ENCODE data around the gene ABHD12B. TPM values are rescaled to one million over a fixed set of nuclear protein-coding genes. Genes with fewer than 3 reads are reported as not detected.

ABHD12B gene
- total and polyA plus RNA-seq, 2 experiments from 2014 or later, result 9.0 to 52.8 TPM

- TF ChIP-seq ZNF462 (CRISPR knock-in tag; IDR thresholded peaks at IDR 0.05), result no peak
- TF ChIP-seq ZNF331 (CRISPR knock-in tag; IDR thresholded peaks at IDR 0.05; ENCODE audit: low read depth), result no peak
- TF ChIP-seq, protein P1, sequence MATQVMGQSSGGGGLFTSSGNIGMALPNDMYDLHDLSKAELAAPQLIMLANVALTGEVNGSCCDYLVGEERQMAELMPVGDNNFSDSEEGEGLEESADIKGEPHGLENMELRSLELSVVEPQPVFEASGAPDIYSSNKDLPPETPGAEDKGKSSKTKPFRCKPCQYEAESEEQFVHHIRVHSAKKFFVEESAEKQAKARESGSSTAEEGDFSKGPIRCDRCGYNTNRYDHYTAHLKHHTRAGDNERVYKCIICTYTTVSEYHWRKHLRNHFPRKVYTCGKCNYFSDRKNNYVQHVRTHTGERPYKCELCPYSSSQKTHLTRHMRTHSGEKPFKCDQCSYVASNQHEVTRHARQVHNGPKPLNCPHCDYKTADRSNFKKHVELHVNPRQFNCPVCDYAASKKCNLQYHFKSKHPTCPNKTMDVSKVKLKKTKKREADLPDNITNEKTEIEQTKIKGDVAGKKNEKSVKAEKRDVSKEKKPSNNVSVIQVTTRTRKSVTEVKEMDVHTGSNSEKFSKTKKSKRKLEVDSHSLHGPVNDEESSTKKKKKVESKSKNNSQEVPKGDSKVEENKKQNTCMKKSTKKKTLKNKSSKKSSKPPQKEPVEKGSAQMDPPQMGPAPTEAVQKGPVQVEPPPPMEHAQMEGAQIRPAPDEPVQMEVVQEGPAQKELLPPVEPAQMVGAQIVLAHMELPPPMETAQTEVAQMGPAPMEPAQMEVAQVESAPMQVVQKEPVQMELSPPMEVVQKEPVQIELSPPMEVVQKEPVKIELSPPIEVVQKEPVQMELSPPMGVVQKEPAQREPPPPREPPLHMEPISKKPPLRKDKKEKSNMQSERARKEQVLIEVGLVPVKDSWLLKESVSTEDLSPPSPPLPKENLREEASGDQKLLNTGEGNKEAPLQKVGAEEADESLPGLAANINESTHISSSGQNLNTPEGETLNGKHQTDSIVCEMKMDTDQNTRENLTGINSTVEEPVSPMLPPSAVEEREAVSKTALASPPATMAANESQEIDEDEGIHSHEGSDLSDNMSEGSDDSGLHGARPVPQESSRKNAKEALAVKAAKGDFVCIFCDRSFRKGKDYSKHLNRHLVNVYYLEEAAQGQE (IDR thresholded peaks at IDR 0.05; ENCODE audit: unreplicated experiment), result no peak
- TF ChIP-seq EZH2 (IDR thresholded peaks at IDR 0.05; ENCODE audit: low read depth, unreplicated experiment), result no peak
- no peak for TF ChIP-seq NANOG (IDR thresholded peaks at IDR 0.05; ENCODE audit: borderline replicate concordance)
- TF ChIP-seq ETS1 (IDR thresholded peaks at IDR 0.05), result no peak
- TF ChIP-seq ZNF114 (CRISPR knock-in tag; IDR thresholded peaks at IDR 0.05), result no peak
These were observed 65.0 kb downstream of the ABHD12B start (continued) for GRCh38 chr14:50936882-50937281.

Data from GM23338 (cell line).